ENCODE measurements around the gene NT5C2. TPM values are rescaled to one million over a fixed set of nuclear protein-coding genes. Genes with fewer than 3 reads are reported as not detected.

The NT5C2 gene
- total RNA-seq, 1 experiment from 2014 or later, result 74.6 TPM

DNA sequence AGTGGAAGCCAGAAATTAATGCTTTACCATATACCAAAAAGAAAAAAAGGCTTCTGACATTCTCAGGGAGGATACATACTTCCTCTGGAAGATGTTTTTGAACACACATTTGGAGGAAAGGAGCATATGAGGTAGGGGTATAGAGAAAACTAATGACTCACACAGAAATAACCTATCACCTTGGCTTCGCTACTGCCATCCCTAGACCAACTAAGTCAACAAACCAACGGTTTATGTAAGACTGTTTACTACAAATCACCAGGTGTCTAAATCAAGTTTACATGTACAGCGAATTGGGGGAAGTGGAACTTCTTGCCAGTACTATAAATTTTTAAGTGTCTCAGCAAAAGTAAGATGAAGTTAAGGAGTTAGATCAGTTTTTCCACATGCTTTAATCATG lies 96.9 kb downstream of the NT5C2 start:
- ATAC-seq, result peak; percentile 43
- CTCF ChIA-PET, result no interaction called here
- peaks cover 67% of the 10 kb centered on the region for H3K36me3 ChIP-seq (ENCODE audit: low read depth, low read length)

DNA sequence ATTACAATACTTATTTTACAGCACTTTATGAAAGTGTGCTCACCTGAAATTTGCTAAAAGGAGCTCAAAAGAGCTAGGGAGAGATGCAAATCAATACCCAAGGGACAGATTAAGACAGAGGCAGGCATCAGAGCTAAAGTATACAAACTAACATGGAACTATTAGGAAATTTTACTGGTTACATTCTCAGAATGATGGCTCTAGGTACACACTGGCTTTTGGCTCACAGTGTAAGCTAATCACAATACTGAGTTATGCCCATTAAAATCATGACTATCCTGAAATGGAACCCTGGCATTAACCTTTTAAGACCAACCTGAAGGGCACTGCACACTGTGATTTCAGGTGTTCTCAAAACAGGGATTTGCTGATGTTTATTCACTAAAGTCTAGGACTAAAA lies 98.1 kb downstream of the NT5C2 start:
- H3K27ac ChIP-seq (ENCODE audit: low read length), result no peak overlapping the region
- H3K27me3 ChIP-seq (ENCODE audit: low read length), result no peaks in the 10 kb centered on the region
- no peaks in the 10 kb centered on the region for H3K9me2 ChIP-seq (replicated peaks; ENCODE audit: low read length)
- TF ChIP-seq, protein P1, sequence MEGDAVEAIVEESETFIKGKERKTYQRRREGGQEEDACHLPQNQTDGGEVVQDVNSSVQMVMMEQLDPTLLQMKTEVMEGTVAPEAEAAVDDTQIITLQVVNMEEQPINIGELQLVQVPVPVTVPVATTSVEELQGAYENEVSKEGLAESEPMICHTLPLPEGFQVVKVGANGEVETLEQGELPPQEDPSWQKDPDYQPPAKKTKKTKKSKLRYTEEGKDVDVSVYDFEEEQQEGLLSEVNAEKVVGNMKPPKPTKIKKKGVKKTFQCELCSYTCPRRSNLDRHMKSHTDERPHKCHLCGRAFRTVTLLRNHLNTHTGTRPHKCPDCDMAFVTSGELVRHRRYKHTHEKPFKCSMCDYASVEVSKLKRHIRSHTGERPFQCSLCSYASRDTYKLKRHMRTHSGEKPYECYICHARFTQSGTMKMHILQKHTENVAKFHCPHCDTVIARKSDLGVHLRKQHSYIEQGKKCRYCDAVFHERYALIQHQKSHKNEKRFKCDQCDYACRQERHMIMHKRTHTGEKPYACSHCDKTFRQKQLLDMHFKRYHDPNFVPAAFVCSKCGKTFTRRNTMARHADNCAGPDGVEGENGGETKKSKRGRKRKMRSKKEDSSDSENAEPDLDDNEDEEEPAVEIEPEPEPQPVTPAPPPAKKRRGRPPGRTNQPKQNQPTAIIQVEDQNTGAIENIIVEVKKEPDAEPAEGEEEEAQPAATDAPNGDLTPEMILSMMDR (conservative IDR thresholded peaks at IDR 0.05; ENCODE audit: low read depth, low read length), result no peak
- TF ChIP-seq EZH2 (IDR thresholded peaks at IDR 0.05; ENCODE audit: low read length, unreplicated experiment) (no peak), EZH2phosphoT487 (IDR thresholded peaks at IDR 0.05; ENCODE audit: borderline replicate concordance, low read length) (no peak)
- BruUV-seq (replicated peaks), result no TSS peak
- H3K9ac ChIP-seq (ENCODE audit: low read length), result no peak overlapping the region
- H4K20me1 ChIP-seq (ENCODE audit: low read length), result no peaks in the 10 kb centered on the region
- no peak overlapping the region for H2AFZ ChIP-seq (ENCODE audit: low read length)
- peaks cover 72% of the 10 kb centered on the region for H3K36me3 ChIP-seq (ENCODE audit: low read depth, low read length)
- peaks cover 20% of the 10 kb centered on the region for H3K4me1 ChIP-seq (ENCODE audit: insufficient read depth, low read length)
- no peaks in the 10 kb centered on the region for H3F3A ChIP-seq (ENCODE audit: low read length, unreplicated experiment)
- no peak for DNase-seq
- ChIA-PET CTCF (interaction anchor here (0.6 kb wide), 1 partner anchor 193 kb away, joined by 3 read pairs; no protein-coding TSS in a partner anchor), POLR2A (ENCODE audit: unreplicated experiment) (no interaction called here)
- no peaks in the 10 kb centered on the region for H3K9me3 ChIP-seq (ENCODE audit: low read length)
- ATAC-seq, result no peak
- no peaks in the 10 kb centered on the region for H3K79me2 ChIP-seq (ENCODE audit: low read length)
- no peak overlapping the region for H3K4me2 ChIP-seq (ENCODE audit: low read length)
- H3K4me3 ChIP-seq (ENCODE audit: low read length), result no peak overlapping the region
- intact Hi-C loops (cut with micrococcal nuclease), result no loop called here

More for the DNA sequence above, 96.9 kb downstream of the NT5C2 start:
- Histone ChIP-seq H3K27ac (ENCODE audit: low read length) (peak overlapping the region; percentile 62), H4K20me1 (ENCODE audit: low read length) (no peaks in the 10 kb centered on the region), H3K9me3 (ENCODE audit: low read length) (no peaks in the 10 kb centered on the region), H3K4me2 (ENCODE audit: low read length) (0 out of 2 replicates have a peak overlapping the region, but pooled peaks have one; percentile 4), H3K79me2 (ENCODE audit: low read length) (no peaks in the 10 kb centered on the region), H3K4me1 (ENCODE audit: insufficient read depth, low read length) (peaks cover 20% of the 10 kb centered on the region), H2AFZ (ENCODE audit: low read length) (no peak overlapping the region), H3K4me3 (ENCODE audit: low read length) (no peak overlapping the region), H3K9ac (ENCODE audit: low read length) (no peak overlapping the region), H3K9me2 (replicated peaks; ENCODE audit: low read length) (no peaks in the 10 kb centered on the region), H3K27me3 (ENCODE audit: low read length) (no peaks in the 10 kb centered on the region), H3F3A (ENCODE audit: low read length, unreplicated experiment) (no peaks in the 10 kb centered on the region)
- no TSS peak for BruUV-seq (replicated peaks)
- intact Hi-C loops (cut with micrococcal nuclease), result no loop called here
- peak; percentile 14 for DNase-seq
- TF ChIP-seq, protein P1 (conservative IDR thresholded peaks at IDR 0.05; ENCODE audit: low read depth, low read length), result no peak
- TF ChIP-seq EZH2 (IDR thresholded peaks at IDR 0.05; ENCODE audit: low read length, unreplicated experiment) (no peak), EZH2phosphoT487 (IDR thresholded peaks at IDR 0.05; ENCODE audit: borderline replicate concordance, low read length) (no peak)
- POLR2A ChIA-PET (ENCODE audit: unreplicated experiment), result no interaction called here

DNA sequence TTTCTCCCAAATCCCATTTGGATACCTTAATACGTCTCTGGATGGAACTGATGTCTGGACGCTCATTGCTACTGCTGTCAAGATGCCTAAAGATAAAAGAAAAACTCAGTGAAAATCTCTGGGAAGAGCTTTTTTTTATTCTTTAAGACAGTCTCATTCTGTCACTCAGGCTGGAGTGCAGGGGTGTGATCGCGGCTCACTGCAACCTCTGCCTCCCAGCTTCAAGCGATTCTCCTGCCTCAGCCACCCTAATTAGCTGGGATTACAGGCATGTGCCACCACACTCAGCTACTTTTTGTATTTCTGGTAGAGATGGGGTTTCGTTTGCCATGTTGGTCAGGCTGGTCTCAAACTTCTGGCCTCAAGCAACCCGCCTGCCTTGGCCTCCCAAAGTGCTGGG lies 102.2 kb downstream of the NT5C2 start:
- intact Hi-C loops (cut with micrococcal nuclease), result no loop called here
- peaks cover 69% of the 10 kb centered on the region for H3K36me3 ChIP-seq (ENCODE audit: low read depth, low read length)
- no peaks in the 10 kb centered on the region for H3K9me2 ChIP-seq (replicated peaks; ENCODE audit: low read length)
- H3K4me3 ChIP-seq (ENCODE audit: low read length), result no peak overlapping the region
- no peaks in the 10 kb centered on the region for H4K20me1 ChIP-seq (ENCODE audit: low read length)
- H3K4me2 ChIP-seq (ENCODE audit: low read length), result no peak overlapping the region
- H3K27me3 ChIP-seq (ENCODE audit: low read length), result no peaks in the 10 kb centered on the region
- DNase-seq (no peak), ATAC-seq (no peak)
- H3K27ac ChIP-seq (ENCODE audit: low read length), result no peak overlapping the region
- ChIA-PET CTCF (no interaction called here), POLR2A (ENCODE audit: unreplicated experiment) (no interaction called here)
- H3K9ac ChIP-seq (ENCODE audit: low read length), result no peak overlapping the region
- TF ChIP-seq EZH2phosphoT487 (IDR thresholded peaks at IDR 0.05; ENCODE audit: borderline replicate concordance, low read length) (no peak), EZH2 (IDR thresholded peaks at IDR 0.05; ENCODE audit: low read length, unreplicated experiment) (no peak)
- TF ChIP-seq, protein P1 (conservative IDR thresholded peaks at IDR 0.05; ENCODE audit: low read depth, low read length), result no peak
- H3K9me3 ChIP-seq (ENCODE audit: low read length), result no peaks in the 10 kb centered on the region
- no peak overlapping the region for H2AFZ ChIP-seq (ENCODE audit: low read length)
- H3F3A ChIP-seq (ENCODE audit: low read length, unreplicated experiment), result no peaks in the 10 kb centered on the region
- BruUV-seq (replicated peaks), result no TSS peak
- H3K4me1 ChIP-seq (ENCODE audit: insufficient read depth, low read length), result peaks cover 2% of the 10 kb centered on the region
- H3K79me2 ChIP-seq (ENCODE audit: low read length), result no peaks in the 10 kb centered on the region

Data from PC-3 (cell line).